PC-3 (cell line): ENCODE data around the gene FAM83D. TPM values are rescaled to one million over a fixed set of nuclear protein-coding genes. Genes with fewer than 3 reads are reported as not detected.

Experiments used
- ATAC-seq: fragments of 200-7000 bp; cut with Tn5 transposase; 2 replicates; pipeline ENCODE4 v1.9.1; 2020; ENCODE audit warnings: mild to moderate bottlenecking, moderate library complexity
- BruUV-seq: library from RNA; stranded (reverse); fragments of 400-500 nt; replicated peaks from 2 replicates; lab custom pipeline; 2021; lab: Mats Ljungman, UMichigan
- CTCF ChIA-PET: fragments of 300-600 bp; sonication (Branson Sonifier 250); formaldehyde crosslinking; loops from one replicate; lab custom pipeline; 2022; ENCODE audit warnings: antibody characterized with exemption; lab: Charles Lee
- POLR2A ChIA-PET: fragments of 300-600 bp; sonication (Branson Sonifier 250); formaldehyde crosslinking; loops from one replicate; lab custom pipeline; 2022; ENCODE audit warnings: antibody characterized with exemption; ENCODE audit not compliant: unreplicated experiment; lab: Charles Lee
- DNase-seq: peaks from one replicate; pipeline ENCODE4 v3.0.0-alpha.2; 2015
- H2AFZ ChIP-seq: fragments of 300-600 bp; sonication (generic); 2 replicates; pipeline ENCODE4 v1.6.0; 2016; ENCODE audit warnings: antibody characterized with exemption, low read length
- H3F3A ChIP-seq: fragments of 300-600 bp; sonication (generic); one replicate; pipeline ENCODE4 v1.6.0; 2017; ENCODE audit warnings: antibody characterized with exemption, low read length, control low read depth, mild to moderate bottlenecking; ENCODE audit not compliant: unreplicated experiment
- H3K27ac ChIP-seq: fragments of 300-600 bp; sonication (generic); 2 replicates; pipeline ENCODE4 v1.5.1; 2016; ENCODE audit warnings: mild to moderate bottlenecking, low read length
- H3K27me3 ChIP-seq: fragments of 300-600 bp; sonication (generic); 2 replicates; pipeline ENCODE4 v1.6.1; 2016; ENCODE audit warnings: low read length, mixed read lengths
- H3K36me3 ChIP-seq: fragments of 300-600 bp; sonication (generic); 2 replicates; pipeline ENCODE4 v1.6.1; 2016; ENCODE audit warnings: low read depth, mixed run types, low read length, mixed read lengths
- H3K4me1 ChIP-seq: fragments of 300-600 bp; sonication (generic); 2 replicates; pipeline ENCODE4 v1.5.1; 2016; ENCODE audit warnings: low read length; ENCODE audit not compliant: insufficient read depth
- H3K4me2 ChIP-seq: fragments of 300-600 bp; sonication (generic); 2 replicates; pipeline ENCODE4 v1.6.0; 2016; ENCODE audit warnings: low read length
- H3K4me3 ChIP-seq: fragments of 300-600 bp; sonication (generic); 2 replicates; pipeline ENCODE4 v1.5.1; 2016; ENCODE audit warnings: mild to moderate bottlenecking, low read length, mixed read lengths
- H3K79me2 ChIP-seq: fragments of 300-600 bp; sonication (generic); 2 replicates; pipeline ENCODE4 v1.6.1; 2017; ENCODE audit warnings: low read length, mixed read lengths
- H3K9ac ChIP-seq: fragments of 300-600 bp; sonication (generic); 2 replicates; pipeline ENCODE4 v1.6.0; 2016; ENCODE audit warnings: mild to moderate bottlenecking, low read length
- H3K9me2 ChIP-seq: fragments of 300-600 bp; sonication (generic); replicated peaks from 2 replicates; pipeline ENCODE4 v1.6.1; 2016; ENCODE audit warnings: mixed run types, low read length, mixed read lengths
- H3K9me3 ChIP-seq: fragments of 300-600 bp; sonication (generic); 2 replicates; pipeline ENCODE4 v1.6.1; 2016; ENCODE audit warnings: low read length, mixed read lengths
- H4K20me1 ChIP-seq: fragments of 300-600 bp; sonication (generic); 2 replicates; pipeline ENCODE4 v1.6.1; 2016; ENCODE audit warnings: low read length, mixed read lengths
- EZH2 ChIP-seq: fragments of 300-600 bp; sonication (generic); IDR thresholded peaks from one replicate; pipeline ENCODE4 v1.6.1; 2017; ENCODE audit warnings: antibody characterized with exemption, mild to moderate bottlenecking, low read length; ENCODE audit not compliant: unreplicated experiment
- EZH2phosphoT487 ChIP-seq: fragments of 300-600 bp; sonication (generic); IDR thresholded peaks from 2 replicates; pipeline ENCODE4 v1.6.1; 2018; ENCODE audit warnings: mild to moderate bottlenecking, antibody characterized with exemption, low read length, borderline replicate concordance
- intact Hi-C: fragments of 100-400 bp; cut with micrococcal nuclease; formaldehyde crosslinking; loops from 2 replicates; pipeline ENCODE4 v1.9.0; 2023
- total RNA-seq: library from RNA; depleted of rRNA; stranded (reverse); fragments of >200 nt; gene quantifications from 2 replicates; pipeline ENCODE4 v1.2.3, GENCODE V29; 2014
- TF ChIP-seq, protein P1 (sequence below): fragments of 300-600 bp; sonication (generic); conservative IDR thresholded peaks from 2 replicates; pipeline ENCODE4 v1.5.1; 2017; ENCODE audit warnings: antibody characterized with exemption, low read depth, mild to moderate bottlenecking, low read length

The FAM83D gene
- total RNA-seq, 1 experiment from 2014 or later: 69.6 TPM

DNA sequence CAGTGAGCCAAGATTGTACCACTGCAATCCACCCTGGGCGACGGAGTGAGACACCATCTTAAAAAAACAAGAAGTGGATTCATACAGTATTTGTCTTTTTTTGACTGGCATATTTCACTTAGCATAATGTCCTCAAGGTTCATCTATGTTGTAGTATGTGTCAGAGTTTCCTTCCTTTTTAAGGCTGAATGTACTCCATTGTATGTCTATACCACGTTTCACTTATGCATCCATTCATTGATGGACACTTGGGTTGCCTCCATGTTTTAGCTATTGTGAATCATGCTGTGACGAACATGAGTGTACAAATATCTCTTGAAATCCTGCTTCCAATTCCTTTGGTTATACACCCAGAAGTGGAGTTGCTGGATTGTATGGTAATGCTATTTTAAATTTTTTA is 28.9 kb upstream of the FAM83D start:
- Histone ChIP-seq H3K4me3 (no peak overlapping the region), H2AFZ (no peak overlapping the region), H3K27me3 (peaks cover 32% of the 10 kb centered on the region), H4K20me1 (no peaks in the 10 kb centered on the region), H3K4me2 (no peak overlapping the region), H3K36me3 (no peaks in the 10 kb centered on the region), H3K4me1 (peaks cover 4% of the 10 kb centered on the region; the same call in 1 of the 2 replicates), H3F3A (no peaks in the 10 kb centered on the region), H3K9me3 (no peaks in the 10 kb centered on the region), H3K79me2 (no peaks in the 10 kb centered on the region), H3K9me2 (no peaks in the 10 kb centered on the region), H3K27ac (no peak overlapping the region), H3K9ac (no peak overlapping the region)
- DNase-seq: no peak
- ChIA-PET CTCF (no interaction called here), POLR2A (no interaction called here)
- TF ChIP-seq EZH2 (no peak), EZH2phosphoT487 (no peak)
- TF ChIP-seq, protein P1, sequence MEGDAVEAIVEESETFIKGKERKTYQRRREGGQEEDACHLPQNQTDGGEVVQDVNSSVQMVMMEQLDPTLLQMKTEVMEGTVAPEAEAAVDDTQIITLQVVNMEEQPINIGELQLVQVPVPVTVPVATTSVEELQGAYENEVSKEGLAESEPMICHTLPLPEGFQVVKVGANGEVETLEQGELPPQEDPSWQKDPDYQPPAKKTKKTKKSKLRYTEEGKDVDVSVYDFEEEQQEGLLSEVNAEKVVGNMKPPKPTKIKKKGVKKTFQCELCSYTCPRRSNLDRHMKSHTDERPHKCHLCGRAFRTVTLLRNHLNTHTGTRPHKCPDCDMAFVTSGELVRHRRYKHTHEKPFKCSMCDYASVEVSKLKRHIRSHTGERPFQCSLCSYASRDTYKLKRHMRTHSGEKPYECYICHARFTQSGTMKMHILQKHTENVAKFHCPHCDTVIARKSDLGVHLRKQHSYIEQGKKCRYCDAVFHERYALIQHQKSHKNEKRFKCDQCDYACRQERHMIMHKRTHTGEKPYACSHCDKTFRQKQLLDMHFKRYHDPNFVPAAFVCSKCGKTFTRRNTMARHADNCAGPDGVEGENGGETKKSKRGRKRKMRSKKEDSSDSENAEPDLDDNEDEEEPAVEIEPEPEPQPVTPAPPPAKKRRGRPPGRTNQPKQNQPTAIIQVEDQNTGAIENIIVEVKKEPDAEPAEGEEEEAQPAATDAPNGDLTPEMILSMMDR: no peak
- ATAC-seq: no peak
- intact Hi-C loops: no loop called here
- no TSS peak for BruUV-seq

DNA sequence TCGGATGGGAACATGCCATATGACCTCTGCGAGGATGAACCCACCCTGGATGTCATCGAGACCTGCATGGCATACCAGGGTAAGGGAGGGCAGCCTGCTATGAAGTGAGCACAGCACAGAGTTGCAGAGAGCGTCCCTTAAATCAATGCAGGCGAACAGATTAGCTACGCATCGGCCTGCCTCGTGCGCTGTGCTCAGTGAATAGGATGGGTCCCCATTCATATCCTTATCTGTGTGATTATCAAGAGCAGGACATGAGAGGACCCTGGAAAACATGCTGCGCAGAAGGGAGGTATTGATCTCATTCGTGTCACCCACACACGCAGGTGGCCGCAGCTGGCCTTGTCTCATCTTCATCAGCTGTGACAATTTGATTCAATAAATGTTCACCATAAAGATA is 25.6 kb upstream of the FAM83D start:
- H2AFZ ChIP-seq: no peak overlapping the region
- no peaks in the 10 kb centered on the region for H4K20me1 ChIP-seq
- no peak overlapping the region for H3K9ac ChIP-seq
- TF ChIP-seq, protein P1: no peak
- TF ChIP-seq EZH2: no peak
- no peak for TF ChIP-seq EZH2phosphoT487
- intact Hi-C loops: no loop called here
- ChIA-PET CTCF (no interaction called here), POLR2A (no interaction called here)
- H3K27me3 ChIP-seq: peaks cover 37% of the 10 kb centered on the region
- no peak overlapping the region for H3K4me2 ChIP-seq
- no TSS peak for BruUV-seq
- no peaks in the 10 kb centered on the region for H3K4me1 ChIP-seq
- H3K9me3 ChIP-seq: no peaks in the 10 kb centered on the region
- DNase-seq: no peak
- H3K79me2 ChIP-seq: no peaks in the 10 kb centered on the region
- no peaks in the 10 kb centered on the region for H3K9me2 ChIP-seq
- no peak overlapping the region for H3K4me3 ChIP-seq
- H3F3A ChIP-seq: no peaks in the 10 kb centered on the region
- ATAC-seq: no peak
- no peaks in the 10 kb centered on the region for H3K36me3 ChIP-seq
- H3K27ac ChIP-seq: no peak overlapping the region

DNA sequence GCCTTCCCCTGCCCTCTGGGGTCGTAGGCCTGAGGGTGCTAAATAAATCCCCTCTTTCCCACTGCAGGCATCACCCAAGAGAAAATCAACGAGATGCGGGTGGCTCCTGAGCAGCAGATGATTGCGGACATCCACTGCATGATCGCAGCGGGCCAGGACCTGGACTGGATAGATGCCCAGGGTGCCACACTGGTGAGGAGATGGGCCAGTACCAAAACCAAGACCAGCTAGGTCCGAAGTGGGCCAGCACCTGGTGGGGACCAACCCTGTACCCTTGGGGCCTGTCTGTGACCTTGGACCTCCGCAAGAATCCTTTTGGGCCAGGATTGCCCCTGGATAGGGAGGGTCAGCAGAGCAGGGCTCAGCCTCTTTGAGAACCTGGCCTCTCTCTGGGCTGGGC is 23.6 kb upstream of the FAM83D start:
- no peaks in the 10 kb centered on the region for H4K20me1 ChIP-seq
- POLR2A ChIA-PET: no interaction called here

More for the DNA sequence above, 23.6 kb upstream of the FAM83D start:
- TF ChIP-seq EZH2phosphoT487 (no peak), EZH2 (no peak)
- TF ChIP-seq, protein P1: no peak
- no peaks in the 10 kb centered on the region for H3K79me2 ChIP-seq
- CTCF ChIA-PET: no interaction called here
- no peaks in the 10 kb centered on the region for H3F3A ChIP-seq
- no peak overlapping the region for H2AFZ ChIP-seq
- no peak for ATAC-seq
- no peak overlapping the region for H3K9ac ChIP-seq
- intact Hi-C loops: no loop called here
- peaks cover 31% of the 10 kb centered on the region for H3K27me3 ChIP-seq
- no peak overlapping the region for H3K4me2 ChIP-seq
- no TSS peak for BruUV-seq
- no peak overlapping the region for H3K27ac ChIP-seq
- H3K9me3 ChIP-seq: no peaks in the 10 kb centered on the region
- no peak overlapping the region for H3K4me3 ChIP-seq
- no peaks in the 10 kb centered on the region for H3K4me1 ChIP-seq
- DNase-seq: no peak
- H3K36me3 ChIP-seq: no peaks in the 10 kb centered on the region
- H3K9me2 ChIP-seq: no peaks in the 10 kb centered on the region
